HG03066 (cell line): ENCODE results near the gene AP2B1.

Source experiments
- ATAC-seq: cut with Tn5 transposase; IDR thresholded peaks from one replicate; pipeline ENCODE4 v1.9.1; 2021; ENCODE audit warnings: low read depth; ENCODE audit not compliant: unreplicated experiment

AP2B1 gene

DNA sequence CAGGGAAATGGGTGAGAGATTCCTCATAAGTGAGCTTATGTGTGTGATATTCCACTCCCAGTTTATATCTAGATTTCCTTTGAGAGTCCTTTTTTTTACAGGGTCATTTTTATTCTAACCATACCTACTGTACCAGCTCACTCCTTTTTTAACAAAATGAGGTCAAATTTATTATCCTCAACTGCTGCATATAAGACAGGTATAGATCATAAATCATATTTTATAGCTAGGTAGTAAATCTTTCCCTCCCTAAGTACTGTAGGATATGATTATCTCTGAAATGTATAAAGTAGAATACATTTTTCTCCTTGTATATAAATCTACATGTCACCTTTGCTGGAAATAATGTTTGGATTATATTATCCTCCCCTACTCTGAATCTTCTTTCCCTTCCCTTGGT is 31.5 kb downstream of the AP2B1 start:
- no peak for ATAC-seq

DNA sequence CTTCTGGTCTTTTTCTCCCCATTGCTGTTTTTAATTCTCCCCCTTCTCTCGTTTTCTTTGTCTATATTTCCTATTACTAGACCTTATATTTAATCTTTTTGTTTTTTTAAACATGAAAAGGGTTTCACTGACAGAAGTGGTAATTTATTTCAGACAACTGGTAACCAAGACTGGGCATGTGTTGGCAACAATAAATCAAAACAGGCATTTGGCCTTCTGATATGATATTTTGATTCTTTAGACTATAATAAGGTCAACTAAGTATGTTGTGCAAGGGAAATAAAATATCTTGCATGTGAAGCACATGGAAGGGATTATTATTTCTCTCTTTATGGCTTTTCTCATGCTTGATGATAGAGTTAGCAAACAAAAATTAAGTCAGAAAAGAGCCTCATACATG is 34.6 kb downstream of the AP2B1 start:
- no peak for ATAC-seq

DNA sequence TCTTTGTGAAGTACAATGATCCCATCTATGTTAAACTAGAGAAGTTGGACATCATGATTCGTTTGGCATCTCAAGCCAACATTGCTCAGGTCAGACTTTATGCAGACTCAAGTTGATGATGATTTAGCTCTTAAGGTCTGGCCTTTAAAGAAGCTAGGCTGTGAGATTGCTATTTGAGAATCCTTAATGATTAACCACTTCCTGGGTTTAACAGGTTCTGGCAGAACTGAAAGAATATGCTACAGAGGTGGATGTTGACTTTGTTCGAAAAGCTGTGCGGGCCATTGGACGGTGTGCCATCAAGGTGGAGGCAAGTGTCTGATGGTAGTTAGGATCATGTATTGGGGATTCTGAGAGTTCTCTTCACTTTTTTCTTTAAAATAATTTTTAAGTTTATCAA is 40.3 kb downstream of the AP2B1 start:
- no peak for ATAC-seq

DNA sequence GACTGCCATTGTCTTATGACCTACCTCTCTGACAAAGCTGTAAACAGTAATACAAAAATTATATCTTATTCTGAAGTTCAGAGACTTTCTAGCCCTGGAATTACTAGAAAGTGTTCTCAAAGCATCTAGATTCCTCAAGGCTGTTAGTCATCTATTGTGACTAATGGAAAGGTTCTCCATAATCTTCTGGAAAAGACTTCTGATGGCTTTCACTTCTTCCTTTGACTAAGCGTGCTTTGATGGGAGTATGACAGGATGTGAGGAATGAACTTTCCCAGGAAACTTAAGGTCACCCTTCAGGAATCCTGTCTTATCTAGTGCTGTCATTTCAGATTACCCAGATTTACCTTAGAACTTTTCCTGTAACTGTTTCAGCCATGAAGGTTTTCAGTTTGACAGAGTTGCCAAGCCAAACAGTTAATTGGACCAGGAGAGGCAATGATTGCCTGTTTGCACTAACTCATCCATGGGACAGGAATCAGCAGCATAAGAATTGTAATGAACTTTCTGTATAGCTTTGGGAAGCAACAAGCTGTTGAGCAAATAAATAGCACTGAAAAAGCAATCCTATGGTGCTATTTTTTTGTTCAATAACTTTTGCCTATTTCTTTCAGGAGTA is 43.5 kb downstream of the AP2B1 start:
- ATAC-seq = no peak

DNA sequence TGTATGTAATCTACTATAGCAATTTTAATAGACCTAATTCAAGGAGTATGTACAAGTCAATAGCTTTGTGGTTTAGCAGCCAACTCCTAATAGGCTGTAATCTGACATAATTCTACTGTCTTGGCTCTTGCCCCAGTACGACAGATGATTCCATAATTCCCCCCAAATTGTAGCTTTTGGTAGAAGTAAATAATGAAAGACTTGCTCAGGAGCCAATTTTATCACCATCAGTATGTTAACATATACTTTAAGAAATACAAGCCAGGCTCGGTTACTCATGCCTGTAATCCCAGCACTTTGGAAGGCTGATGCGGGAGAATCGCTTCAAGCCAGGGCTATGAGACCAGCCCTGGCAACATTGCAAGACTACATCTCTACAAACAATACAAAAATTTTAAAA is 53.9 kb downstream of the AP2B1 start:
- no peak for ATAC-seq

DNA sequence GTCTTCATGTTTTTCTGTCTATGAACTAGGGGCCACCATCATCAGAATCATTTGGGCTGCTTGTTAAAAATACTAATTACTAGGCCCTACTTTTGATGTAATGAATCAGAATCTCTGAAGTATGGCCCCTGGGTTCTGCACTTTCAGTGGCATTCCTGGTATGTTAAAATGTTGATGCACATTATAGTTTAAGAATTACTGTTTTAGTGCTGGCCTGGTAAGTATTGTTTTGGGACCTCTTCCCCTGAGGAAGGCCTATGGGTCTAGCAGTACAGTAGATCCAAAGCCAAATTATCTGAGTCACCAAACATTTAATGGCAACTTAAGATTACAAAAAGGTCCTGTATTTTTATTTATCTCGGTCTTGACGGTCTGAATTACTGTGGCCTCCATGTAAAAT is 58.8 kb downstream of the AP2B1 start:
- no peak for ATAC-seq

DNA sequence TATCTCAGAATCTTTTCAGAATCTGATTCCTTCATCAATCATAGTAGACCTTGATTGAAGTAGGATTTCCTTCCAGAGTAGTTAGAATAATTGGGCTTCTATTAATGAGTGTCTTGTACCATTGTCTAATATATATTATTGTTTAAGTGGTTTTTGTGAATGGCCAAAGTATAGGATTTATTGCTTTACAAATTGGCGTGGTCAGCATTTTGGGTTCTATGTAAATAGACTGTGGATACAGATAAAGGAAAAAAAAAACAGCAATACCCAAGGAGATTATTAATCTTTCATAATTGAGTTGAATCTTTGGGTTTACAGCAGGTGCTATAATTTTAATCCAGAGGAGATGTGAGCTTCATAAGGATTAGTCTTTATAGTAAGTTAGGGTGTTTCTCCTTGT is 64.3 kb downstream of the AP2B1 start:
- no peak for ATAC-seq

DNA sequence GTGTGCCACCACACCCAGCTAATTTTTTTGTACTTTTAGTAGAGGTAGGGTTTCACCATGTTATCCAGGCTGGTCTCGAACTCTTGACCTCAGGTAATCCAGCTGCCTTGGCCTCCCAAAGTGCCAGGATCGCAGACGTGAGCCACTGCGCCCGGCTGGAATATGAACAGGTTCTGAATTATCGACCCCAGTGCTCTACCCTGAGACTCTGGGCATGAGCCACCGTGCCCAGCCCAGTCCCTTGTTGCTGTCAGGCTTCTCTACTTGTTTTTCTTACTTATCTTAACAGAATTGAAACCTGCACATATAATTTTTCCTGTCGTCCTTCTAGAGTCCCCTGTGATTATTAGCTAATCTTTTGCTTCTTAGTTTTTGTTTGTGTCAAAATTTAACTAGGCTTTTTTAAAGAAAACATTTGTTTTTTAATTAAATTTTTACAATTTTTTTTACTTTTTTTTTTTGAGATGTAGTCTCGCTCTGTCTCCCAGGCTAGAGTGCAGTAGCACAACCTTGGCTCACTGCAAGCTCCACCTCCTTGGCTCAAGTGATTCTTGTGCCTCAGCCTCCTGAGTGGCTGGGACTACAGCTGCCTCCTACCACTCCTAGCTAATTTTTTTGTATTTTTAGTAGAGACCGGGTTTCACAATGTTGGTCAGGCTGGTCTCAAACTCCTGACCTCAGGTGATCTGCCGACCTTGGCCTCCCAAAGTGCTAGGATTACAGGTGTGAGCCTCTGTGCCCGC is 66.7 kb downstream of the AP2B1 start:
- no peak for ATAC-seq

DNA sequence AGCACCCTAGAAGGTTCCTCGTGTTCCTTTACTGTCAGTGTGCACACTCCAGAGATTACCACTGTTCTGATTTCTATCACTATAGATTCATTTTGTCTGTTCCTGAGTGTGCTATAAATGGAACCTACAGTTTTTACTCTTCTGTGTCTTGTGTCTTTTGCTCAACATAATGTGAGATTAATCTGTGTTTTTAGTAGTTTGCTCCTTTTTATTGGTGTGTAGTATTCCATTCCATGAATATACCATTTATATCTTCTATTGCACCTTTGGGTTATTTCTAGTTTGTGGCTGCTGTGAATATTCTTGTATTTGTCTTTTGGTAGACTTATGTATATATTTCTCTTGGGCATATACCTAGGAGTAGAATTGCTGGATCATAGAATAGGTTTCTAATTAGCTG is 68.2 kb downstream of the AP2B1 start:
- ATAC-seq = no peak

DNA sequence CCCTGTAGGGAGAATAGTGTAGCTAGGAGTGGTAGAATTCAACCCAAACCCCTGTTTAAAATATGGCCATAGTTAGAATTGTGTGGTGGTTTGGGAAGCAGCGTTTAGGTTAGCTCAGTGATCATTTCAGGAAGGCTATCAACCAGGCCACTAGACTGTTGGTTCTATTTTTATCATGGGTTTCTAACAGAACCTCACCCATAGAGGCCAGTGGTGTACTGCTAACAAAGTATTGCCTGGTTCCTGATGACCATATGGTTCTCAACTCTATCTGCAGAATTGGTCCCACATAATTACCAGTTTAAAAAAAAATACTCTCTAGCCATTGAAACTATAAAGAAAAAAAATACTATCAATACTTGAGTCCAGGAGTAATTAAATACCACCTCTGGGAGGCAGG is 73.8 kb downstream of the AP2B1 start:
- ATAC-seq = no peak

DNA sequence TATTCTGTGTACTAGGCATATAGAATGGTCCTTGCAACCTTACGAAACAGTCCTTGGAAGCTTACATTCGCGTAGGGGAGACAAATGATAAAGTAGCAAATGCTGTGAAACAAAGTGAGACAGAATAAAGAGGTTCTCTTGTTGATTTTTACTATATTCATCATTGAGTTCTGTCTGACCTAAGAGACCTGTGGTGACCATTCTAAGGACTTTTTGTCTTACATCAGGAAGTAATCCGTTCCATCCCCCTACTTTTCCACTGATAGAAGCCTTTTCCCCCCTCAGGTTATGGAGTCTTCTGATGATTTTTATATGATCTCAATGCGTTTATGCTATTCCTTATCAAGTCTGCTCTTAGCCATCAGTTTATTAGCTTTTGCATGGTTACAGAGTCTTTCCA is 77.6 kb downstream of the AP2B1 start:
- ATAC-seq = no peak

DNA sequence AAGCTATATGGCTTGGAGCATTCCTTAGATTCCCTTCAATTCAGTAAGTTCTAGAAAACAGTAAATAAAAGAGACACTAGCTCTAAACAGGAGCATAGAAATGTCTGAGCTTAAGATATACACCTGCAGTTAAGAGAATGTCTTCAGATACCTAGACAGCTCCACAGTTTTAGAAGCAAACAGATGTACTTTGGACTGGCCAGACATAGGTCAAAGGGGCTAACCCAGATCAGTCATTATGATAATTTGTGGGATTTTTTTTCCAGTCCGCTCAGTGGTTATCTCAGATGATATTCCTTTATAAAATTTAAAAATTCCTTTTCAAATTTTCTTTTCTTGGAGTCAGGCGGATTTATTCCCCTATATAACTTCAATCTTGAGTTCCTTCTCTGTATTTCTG is 78.5 kb downstream of the AP2B1 start:
- ATAC-seq = no peak

DNA sequence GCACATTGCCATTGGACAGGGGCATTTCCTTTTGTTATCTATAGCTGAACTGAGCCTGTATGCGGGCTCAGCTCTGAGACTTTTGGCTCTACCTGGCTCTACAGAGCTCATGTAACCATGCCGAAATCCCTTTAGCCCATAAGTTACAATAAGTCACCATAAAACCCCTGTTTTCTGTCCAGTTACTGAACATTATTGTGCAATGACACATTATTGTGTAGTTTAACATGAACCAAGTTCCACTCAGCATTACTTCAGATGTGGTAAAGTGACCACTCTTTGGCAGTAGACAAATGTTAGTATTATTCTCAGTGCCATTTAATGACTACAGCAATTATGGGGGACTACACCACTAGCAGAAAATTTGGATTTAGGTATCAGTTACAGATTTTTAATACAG is 78.9 kb downstream of the AP2B1 start:
- ATAC-seq = no peak

DNA sequence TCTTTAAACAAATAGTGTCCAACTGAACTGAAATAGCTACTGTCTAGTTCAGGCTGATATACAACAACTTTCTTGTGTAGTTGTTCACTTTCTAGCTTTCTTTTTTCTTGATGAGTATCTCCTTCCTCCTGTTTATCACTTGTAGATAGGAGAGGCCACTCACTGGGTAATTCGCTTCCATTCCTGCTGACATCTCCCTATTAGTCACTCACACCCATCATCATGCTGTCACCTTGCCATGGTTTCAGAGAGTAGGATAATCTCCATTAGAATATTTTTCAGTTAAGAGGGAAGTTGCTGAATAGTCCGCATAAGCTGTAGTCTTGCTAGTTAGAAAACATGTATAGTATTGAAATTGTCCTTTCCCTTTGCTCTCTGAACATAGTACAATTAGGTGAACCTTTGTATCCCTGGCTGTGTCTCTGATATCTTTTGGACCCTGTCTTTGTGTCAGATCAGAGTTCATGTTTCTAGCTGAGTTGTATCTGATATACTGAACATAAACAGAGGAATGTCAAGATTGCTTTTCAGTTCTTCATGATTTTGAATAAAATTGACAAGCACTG is 79.9 kb downstream of the AP2B1 start:
- ATAC-seq = no peak

DNA sequence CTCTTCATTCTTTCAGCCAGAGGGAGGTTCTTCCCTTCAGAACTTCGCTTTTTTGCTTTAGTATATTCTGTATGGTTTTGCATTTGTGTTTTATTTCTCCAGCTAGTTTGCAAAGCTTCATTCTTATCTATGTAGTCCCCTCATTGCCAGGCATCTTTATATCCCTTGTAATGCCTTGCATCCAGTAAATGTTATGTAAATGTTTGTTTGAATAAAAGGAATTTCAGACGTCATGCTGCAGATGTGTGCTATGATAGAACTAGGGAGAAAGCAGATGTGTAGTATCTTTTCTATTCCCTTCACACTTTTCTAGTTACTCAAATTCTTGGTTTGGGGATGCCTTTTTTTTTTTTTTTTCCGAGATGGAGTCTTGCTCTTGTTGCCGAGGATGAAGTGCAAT is 81.7 kb downstream of the AP2B1 start:
- ATAC-seq = no peak

DNA sequence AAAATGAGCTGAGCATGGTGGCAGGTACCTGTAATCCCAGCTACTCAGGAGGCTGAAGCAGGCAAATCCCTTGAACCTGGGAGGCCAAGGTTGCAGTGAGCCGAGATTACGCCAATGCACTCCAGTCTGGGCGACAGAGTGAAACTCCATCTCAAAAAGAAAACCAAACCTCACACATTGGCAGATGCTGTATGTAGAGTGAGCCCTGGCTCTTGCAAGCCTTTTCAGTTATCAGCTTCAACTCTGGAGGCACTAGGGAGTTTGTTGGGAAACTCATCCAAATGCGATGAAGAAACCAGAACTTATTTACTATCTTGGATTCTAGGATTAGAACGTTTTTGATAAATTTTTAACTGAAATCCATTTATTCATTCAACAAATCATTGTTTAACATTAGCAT is 87.4 kb downstream of the AP2B1 start:
- no peak for ATAC-seq

DNA sequence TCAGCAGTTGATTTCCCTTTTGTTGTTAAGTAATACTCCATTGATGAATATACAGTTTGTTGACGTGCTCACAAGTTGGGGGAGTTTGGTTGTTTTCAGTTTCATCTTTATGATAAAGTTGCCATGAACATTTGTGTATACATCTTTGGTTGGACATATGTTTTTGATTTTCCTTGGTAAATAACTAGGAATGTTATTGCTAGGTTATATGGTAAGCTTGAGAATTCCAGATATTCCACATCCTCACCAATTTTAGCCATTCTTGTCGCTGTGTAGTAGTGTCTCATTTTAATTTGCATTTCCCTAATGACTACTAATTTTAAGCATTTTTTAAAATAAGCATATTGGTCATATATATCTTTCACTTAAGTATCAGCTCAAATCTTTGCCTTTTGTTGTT is 89.3 kb downstream of the AP2B1 start:
- no peak for ATAC-seq

DNA sequence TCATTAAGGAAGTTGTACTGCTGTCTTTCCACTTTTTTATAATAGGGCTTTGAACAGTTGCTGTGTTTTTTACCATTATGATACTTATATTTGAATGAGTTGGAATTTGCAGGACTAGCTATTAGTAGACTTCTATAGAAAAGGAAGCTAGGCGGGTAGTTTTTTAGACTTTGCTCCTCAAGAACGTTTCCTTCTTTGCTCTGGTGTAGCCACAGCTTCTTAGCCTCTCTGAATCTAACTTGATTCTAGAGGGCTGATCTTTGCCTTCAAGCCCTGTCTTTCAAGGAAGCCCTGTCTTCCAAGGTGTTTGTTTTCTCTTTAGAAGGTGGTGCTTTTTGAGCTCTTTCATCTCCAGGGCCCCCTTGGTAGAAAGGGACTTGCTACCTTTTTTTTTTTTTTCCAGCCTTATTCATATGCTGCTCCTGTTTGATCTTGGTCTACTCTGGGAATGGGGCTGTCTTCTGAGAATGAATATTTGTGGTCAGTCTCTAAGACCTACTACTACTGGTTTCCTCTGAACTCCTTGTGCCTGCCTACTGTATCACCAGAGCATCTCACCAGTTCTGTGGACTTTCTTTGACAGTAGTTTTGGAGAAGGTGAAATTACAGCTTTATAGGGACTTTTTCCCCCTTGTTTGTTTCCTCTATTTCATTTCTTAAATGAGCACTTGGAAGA is 92.0 kb downstream of the AP2B1 start:
- ATAC-seq = no peak

DNA sequence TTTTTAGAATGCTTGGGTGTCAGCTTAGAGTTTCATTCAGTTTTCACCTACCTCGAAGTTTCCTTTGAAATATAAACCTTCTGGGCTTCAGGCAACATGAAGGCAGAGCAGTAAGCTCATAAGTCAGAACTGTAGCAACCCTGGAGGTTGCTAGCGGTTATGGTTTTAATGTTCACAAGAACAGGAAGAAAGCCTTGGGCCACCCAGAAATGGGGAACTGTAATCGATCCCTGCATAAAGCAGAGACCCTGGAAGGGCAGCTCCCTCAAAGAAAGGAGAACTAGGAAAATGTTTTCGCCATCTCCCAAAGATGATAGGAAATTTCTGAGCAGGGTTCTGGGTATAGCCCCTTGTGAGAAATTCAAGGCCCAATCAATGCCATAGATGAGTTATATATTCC is 96.5 kb downstream of the AP2B1 start:
- no peak for ATAC-seq

DNA sequence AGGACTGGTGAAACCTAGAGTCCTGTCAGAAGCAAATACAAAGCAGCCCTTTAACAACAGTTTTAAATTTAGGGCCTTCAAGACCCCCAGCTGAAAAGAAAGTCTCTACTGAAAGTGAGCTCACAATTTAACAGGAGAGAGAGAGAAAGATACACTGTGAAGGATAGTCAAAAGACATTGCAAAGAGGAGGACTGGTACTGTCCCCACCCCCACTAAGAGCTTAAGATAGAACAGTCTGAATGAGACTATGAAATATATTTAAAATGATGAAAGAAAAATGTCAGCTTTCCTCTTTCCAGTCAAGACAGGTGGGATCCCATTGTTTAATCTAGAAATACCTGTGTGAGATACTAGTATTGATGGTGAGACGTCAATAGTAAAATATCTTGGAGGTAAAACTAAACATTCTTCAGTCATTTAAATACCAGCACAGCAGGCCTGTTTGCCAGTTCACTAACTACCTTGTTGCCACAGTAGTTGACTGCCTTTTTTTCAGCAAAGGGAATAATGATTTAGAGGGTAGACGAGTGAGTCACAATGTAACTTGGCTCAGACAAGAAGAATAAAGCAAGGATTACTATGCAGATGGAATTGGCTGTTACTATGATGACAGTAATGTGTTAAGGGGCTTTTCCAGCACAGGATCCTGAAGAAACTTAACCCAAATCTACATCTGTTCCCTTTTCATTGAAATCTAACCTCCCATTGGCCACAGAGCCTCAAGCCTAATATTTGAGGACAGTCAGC is 97.1 kb downstream of the AP2B1 start:
- no peak for ATAC-seq
